Measurements from ENCODE around the gene CINP. TPM values are rescaled to one million over a fixed set of nuclear protein-coding genes. Genes with fewer than 3 reads are reported as not detected.

Gene CINP
- polyA plus RNA-seq, 2 donors: 29.2 to 43.4 TPM

Other genes with a start within 250 kb of the CINP start
- 10 to 100 TPM; 12.8 to 13.1 TPM for gene WDR20, start 223.0 kb downstream of the CINP start, polyA plus RNA-seq
- gene MOK, start 57.7 kb downstream of the CINP start, polyA plus RNA-seq: 1 to 10 TPM; 7.2 to 8.3 TPM
- gene ZNF839, start 43.1 kb downstream of the CINP start, polyA plus RNA-seq: 1 to 10 TPM; 5.5 to 10.0 TPM
- gene TECPR2, start 51 bp upstream of the CINP start, polyA plus RNA-seq: 1 to 10 TPM; 3.3 to 3.8 TPM
- gene ANKRD9, start 146.9 kb upstream of the CINP start, polyA plus RNA-seq: 10 to 100 TPM; 12.5 to 12.9 TPM
- 10 to 100 TPM; 11.8 to 19.3 TPM for gene RCOR1, start 229.8 kb upstream of the CINP start, polyA plus RNA-seq